PC-9 (cell line): ENCODE data around the gene SH3TC1. TPM values are rescaled to one million over a fixed set of nuclear protein-coding genes. Genes with fewer than 3 reads are reported as not detected.

ENCODE experiments used
- BruUV-seq: library from RNA; stranded (reverse); fragments of 400-500 nt; replicated peaks from 2 replicates; lab custom pipeline; 2021; lab: Mats Ljungman, UMichigan
- CTCF ChIA-PET: fragments of 300-600 bp; sonication (Branson Sonifier 250); formaldehyde crosslinking; loops from one replicate; lab custom pipeline; 2022; ENCODE audit warnings: antibody characterized with exemption; lab: Charles Lee
- POLR2A ChIA-PET: fragments of 300-600 bp; sonication (Branson Sonifier 250); formaldehyde crosslinking; loops from one replicate; lab custom pipeline; 2022; ENCODE audit warnings: antibody characterized with exemption; ENCODE audit not compliant: unreplicated experiment; lab: Charles Lee
- DNase-seq, 2 experiments: peaks; one replicate each; pipeline versions ENCODE4 v3.0.0 to v3.0.0-alpha.2; 2015 to 2022; ENCODE audit warnings: mixed read lengths in 1 of 2
- H2AFZ ChIP-seq: fragments of 200-600 bp; sonication (generic); 2 replicates; pipeline ENCODE4 v1.8.1; 2017; ENCODE audit warnings: antibody characterized with exemption
- H3F3A ChIP-seq: fragments of 200-600 bp; sonication (generic); 2 replicates; pipeline ENCODE4 v1.8.1; 2017; ENCODE audit warnings: antibody characterized with exemption, mild to moderate bottlenecking, low read depth; ENCODE audit not compliant: insufficient read depth
- H3K27ac ChIP-seq: fragments of 200-600 bp; sonication (generic); 2 replicates; pipeline ENCODE4 v1.6.1; 2016; ENCODE audit warnings: mixed run types
- H3K27me3 ChIP-seq: fragments of 200-600 bp; sonication (generic); 2 replicates; pipeline ENCODE4 v1.6.1; 2016; ENCODE audit warnings: low read depth, mixed run types; ENCODE audit not compliant: insufficient read depth
- H3K36me3 ChIP-seq: fragments of 200-600 bp; sonication (generic); 2 replicates; pipeline ENCODE4 v1.6.1; 2016; ENCODE audit warnings: low read depth, mixed run types
- H3K4me1 ChIP-seq: fragments of 200-600 bp; sonication (generic); replicated peaks from 2 replicates; pipeline ENCODE4 v1.6.1; 2016; ENCODE audit warnings: mixed run types; ENCODE audit not compliant: insufficient read depth
- H3K4me2 ChIP-seq: fragments of 200-600 bp; sonication (generic); 2 replicates; pipeline ENCODE4 v1.6.1; 2017; ENCODE audit warnings: mixed run types
- H3K4me3 ChIP-seq: fragments of 200-600 bp; sonication (generic); 2 replicates; pipeline ENCODE4 v1.6.1; 2016; ENCODE audit warnings: mixed run types
- H3K79me2 ChIP-seq: fragments of 200-600 bp; sonication (generic); 2 replicates; pipeline ENCODE4 v1.6.1; 2017; ENCODE audit warnings: low read depth, mixed run types
- H3K9me2 ChIP-seq: fragments of 200-600 bp; sonication (generic); 2 replicates; pipeline ENCODE4 v1.8.1; 2017; ENCODE audit warnings: mild to moderate bottlenecking; ENCODE audit not compliant: insufficient read depth
- H3K9me3 ChIP-seq: fragments of 200-600 bp; sonication (generic); 2 replicates; pipeline ENCODE4 v1.8.1; 2016; ENCODE audit warnings: low read depth; ENCODE audit not compliant: insufficient read depth
- H4K20me1 ChIP-seq: fragments of 200-600 bp; sonication (generic); 2 replicates; pipeline ENCODE4 v1.8.1; 2017; ENCODE audit not compliant: insufficient read depth
- EZH2 ChIP-seq: fragments of 200-600 bp; sonication (generic); IDR thresholded peaks from 2 replicates; pipeline ENCODE4 v1.8.0; 2017; ENCODE audit warnings: antibody characterized with exemption, low read depth
- intact Hi-C: fragments of 100-400 bp; cut with micrococcal nuclease; formaldehyde crosslinking; loops from one replicate; pipeline ENCODE4 v1.10.0; 2022; ENCODE audit not compliant: unreplicated experiment
- total RNA-seq: library from RNA; stranded (reverse); gene quantifications from 2 replicates; pipeline ENCODE4 v1.2.3, GENCODE V29; 2021
- TF ChIP-seq, protein P1 (sequence below): fragments of 200-600 bp; sonication (generic); conservative IDR thresholded peaks from 2 replicates; pipeline ENCODE4 v1.6.1; 2017; ENCODE audit warnings: mixed run types, antibody characterized with exemption, mild to moderate bottlenecking, moderate library complexity

The SH3TC1 gene
- total RNA-seq, 1 experiment from 2014 or later = 5.2 TPM

DNA sequence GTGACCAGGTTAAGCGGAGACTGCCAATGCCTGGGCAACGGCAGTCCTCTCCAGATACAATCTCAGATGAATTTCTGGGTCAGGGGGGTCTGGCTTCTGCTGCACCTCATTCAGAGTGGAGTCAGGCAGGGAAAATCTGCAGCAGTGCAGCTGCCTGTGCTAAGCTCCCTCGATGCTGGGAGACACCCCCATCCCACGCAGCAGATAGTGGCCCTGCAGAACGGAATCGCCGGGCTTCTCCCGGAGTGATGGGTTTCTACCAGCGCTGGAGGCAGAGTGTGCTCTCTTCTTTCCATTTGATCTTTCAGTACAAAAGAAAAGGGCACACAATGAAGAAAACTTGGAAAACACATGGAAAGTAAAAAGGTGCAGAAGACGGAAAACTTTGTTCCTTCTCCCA lies 45.6 kb upstream of the SH3TC1 start:
- POLR2A ChIA-PET = no interaction called here
- Histone ChIP-seq H2AFZ (no peak overlapping the region), H3K27me3 (no peaks in the 10 kb centered on the region), H3K9me3 (no peaks in the 10 kb centered on the region), H3F3A (no peaks in the 10 kb centered on the region), H3K27ac (no peak overlapping the region), H3K4me1 (no peaks in the 10 kb centered on the region; the same call in 1 of the 2 replicates), H3K36me3 (no peaks in the 10 kb centered on the region), H4K20me1 (no peaks in the 10 kb centered on the region), H3K79me2 (no peaks in the 10 kb centered on the region), H3K9me2 (no peaks in the 10 kb centered on the region), H3K4me2 (no peak overlapping the region), H3K4me3 (no peak overlapping the region)
- TF ChIP-seq, protein P1, sequence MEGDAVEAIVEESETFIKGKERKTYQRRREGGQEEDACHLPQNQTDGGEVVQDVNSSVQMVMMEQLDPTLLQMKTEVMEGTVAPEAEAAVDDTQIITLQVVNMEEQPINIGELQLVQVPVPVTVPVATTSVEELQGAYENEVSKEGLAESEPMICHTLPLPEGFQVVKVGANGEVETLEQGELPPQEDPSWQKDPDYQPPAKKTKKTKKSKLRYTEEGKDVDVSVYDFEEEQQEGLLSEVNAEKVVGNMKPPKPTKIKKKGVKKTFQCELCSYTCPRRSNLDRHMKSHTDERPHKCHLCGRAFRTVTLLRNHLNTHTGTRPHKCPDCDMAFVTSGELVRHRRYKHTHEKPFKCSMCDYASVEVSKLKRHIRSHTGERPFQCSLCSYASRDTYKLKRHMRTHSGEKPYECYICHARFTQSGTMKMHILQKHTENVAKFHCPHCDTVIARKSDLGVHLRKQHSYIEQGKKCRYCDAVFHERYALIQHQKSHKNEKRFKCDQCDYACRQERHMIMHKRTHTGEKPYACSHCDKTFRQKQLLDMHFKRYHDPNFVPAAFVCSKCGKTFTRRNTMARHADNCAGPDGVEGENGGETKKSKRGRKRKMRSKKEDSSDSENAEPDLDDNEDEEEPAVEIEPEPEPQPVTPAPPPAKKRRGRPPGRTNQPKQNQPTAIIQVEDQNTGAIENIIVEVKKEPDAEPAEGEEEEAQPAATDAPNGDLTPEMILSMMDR = no peak
- no peak for TF ChIP-seq EZH2
- no peak for DNase-seq
- CTCF ChIA-PET = no interaction called here
- intact Hi-C loops = no loop called here
- BruUV-seq = no TSS peak

DNA sequence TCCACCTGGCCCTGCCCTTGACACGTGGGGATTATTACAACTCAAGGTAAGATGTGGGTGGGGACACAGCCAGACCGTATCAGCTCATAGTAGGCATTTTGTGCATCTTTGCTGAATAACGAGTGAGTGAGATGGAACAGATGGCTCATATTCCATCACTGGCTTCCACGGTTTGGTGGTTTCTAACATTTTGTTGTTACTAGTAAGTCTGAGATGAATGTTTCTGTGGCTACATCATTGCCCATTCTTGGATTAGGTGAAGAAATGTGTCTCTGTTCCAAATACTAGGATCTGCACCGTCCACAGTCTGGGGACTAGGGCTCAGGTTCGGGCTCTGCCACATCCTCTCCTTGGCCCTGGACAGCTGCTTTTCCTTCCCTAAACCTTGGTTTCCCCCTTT lies 44.0 kb upstream of the SH3TC1 start:
- Histone ChIP-seq H2AFZ (no peak overlapping the region), H3F3A (no peaks in the 10 kb centered on the region), H4K20me1 (no peaks in the 10 kb centered on the region), H3K79me2 (no peaks in the 10 kb centered on the region), H3K36me3 (no peaks in the 10 kb centered on the region), H3K9me3 (no peaks in the 10 kb centered on the region), H3K27ac (no peak overlapping the region), H3K4me1 (no peaks in the 10 kb centered on the region; the same call in 1 of the 2 replicates), H3K4me3 (no peak overlapping the region), H3K9me2 (no peaks in the 10 kb centered on the region), H3K27me3 (no peaks in the 10 kb centered on the region), H3K4me2 (no peak overlapping the region)
- no peak for DNase-seq
- ChIA-PET POLR2A (no interaction called here), CTCF (no interaction called here)
- no TSS peak for BruUV-seq
- intact Hi-C loops = no loop called here
- TF ChIP-seq EZH2 = no peak
- TF ChIP-seq, protein P1 = no peak

DNA sequence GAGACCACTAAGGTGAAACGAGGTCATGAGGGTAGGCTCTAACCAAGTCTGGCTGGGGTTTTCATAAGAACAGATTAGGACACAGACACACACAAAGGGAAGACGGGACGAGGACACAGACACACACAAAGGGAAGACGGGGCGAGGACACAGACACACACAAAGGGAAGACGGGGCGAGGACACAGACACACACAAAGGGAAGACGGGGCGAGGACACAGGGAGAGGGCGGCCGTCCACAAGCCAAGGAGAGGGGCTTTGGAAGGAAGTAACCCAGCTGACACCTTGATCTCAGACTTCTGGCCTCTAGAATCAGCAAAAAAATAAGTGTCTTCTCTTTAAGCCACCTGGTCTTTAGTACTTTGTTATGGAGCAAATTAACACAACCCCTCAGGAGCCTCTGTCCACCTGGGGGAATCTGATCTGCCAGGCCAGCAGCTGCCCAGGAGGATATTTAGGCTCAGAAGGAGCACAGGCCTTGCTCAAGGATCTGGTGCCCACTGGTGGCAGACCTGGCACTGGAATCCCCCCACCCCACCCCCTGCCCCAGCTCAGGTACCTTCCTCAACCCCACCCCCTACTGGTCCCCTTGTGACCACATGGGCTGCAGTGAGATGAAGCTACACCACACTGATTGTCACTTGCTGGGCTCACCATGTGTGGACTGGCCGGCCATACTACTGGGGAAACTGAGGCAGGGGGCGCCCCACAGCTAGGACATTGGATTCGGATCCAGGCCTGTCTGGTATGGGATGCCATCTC lies 43.2 kb upstream of the SH3TC1 start:
- ChIA-PET CTCF (no interaction called here), POLR2A (no interaction called here)
- Histone ChIP-seq H3K4me1 (no peaks in the 10 kb centered on the region; the same call in 1 of the 2 replicates), H3K27ac (no peak overlapping the region), H3K36me3 (no peaks in the 10 kb centered on the region), H2AFZ (no peak overlapping the region), H4K20me1 (no peaks in the 10 kb centered on the region), H3K4me2 (no peak overlapping the region), H3K9me3 (no peaks in the 10 kb centered on the region), H3K9me2 (no peaks in the 10 kb centered on the region), H3K4me3 (no peak overlapping the region), H3F3A (no peaks in the 10 kb centered on the region), H3K27me3 (no peaks in the 10 kb centered on the region), H3K79me2 (no peaks in the 10 kb centered on the region)
- intact Hi-C loops = no loop called here
- no peak for DNase-seq
- BruUV-seq = no TSS peak
- TF ChIP-seq EZH2 = no peak
- TF ChIP-seq, protein P1 = no peak
